Panc1 (cell line): ENCODE measurements around the gene MYO16. TPM values are rescaled to one million over a fixed set of nuclear protein-coding genes. Genes with fewer than 3 reads are reported as not detected.
A peak's percentile ranks its signal among the peaks of the same experiment; 100 is the strongest.

ENCODE experiments used
- ATAC-seq: fragments of 200-7000 bp; cut with Tn5 transposase; 2 replicates; pipeline ENCODE4 v1.9.1; 2020; ENCODE audit warnings: mild to moderate bottlenecking, moderate library complexity
- BruUV-seq: library from RNA; stranded (reverse); fragments of 400-500 nt; replicated peaks from 2 replicates; lab custom pipeline; 2021; lab: Mats Ljungman, UMichigan
- CTCF ChIA-PET: fragments of 300-600 bp; sonication (Branson Sonifier 250); formaldehyde crosslinking; loops from one replicate; lab custom pipeline; 2022; ENCODE audit warnings: antibody characterized with exemption; lab: Charles Lee
- POLR2A ChIA-PET: fragments of 300-600 bp; sonication (Branson Sonifier 250); formaldehyde crosslinking; loops from one replicate; lab custom pipeline; 2022; ENCODE audit warnings: antibody characterized with exemption; lab: Charles Lee
- DNase-seq: peaks from one replicate; pipeline ENCODE4 v3.0.0-alpha.2; 2010; ENCODE audit warnings: low read depth, low spot score
- H3K27ac ChIP-seq: 2 replicates; pipeline ENCODE4 v1.5.1; 2011; ENCODE audit warnings: mild to moderate bottlenecking, low read length, inconsistent platforms
- H3K27me3 ChIP-seq: fragments of 200-500 bp; sonication (Bioruptor generic); 2 replicates; pipeline ENCODE4 v1.6.0; 2014; ENCODE audit warnings: low read length, inconsistent platforms; ENCODE audit not compliant: control insufficient read depth, insufficient read depth
- H3K36me3 ChIP-seq: fragments of 200-500 bp; sonication (Bioruptor generic); 2 replicates; pipeline ENCODE4 v1.5.1; 2014; ENCODE audit warnings: inconsistent platforms, mild to moderate bottlenecking, low read length, moderate library complexity; ENCODE audit not compliant: control insufficient read depth, insufficient read depth
- H3K4me1 ChIP-seq: 2 replicates; pipeline ENCODE4 v1.5.1; 2011; ENCODE audit warnings: inconsistent platforms, mild to moderate bottlenecking, low read length, moderate library complexity; ENCODE audit not compliant: control insufficient read depth, insufficient read depth
- H3K4me3 ChIP-seq, 2 experiments: 2 replicates each; pipeline ENCODE4 v1.5.1; 2011 to 2012; ENCODE audit warnings: low read depth in 2 of 2, low read length in 2 of 2, mild to moderate bottlenecking in 2 of 2, inconsistent platforms in 1 of 2, moderate library complexity in 1 of 2
- H3K9me3 ChIP-seq: fragments of 200-500 bp; sonication (Bioruptor generic); 2 replicates; pipeline ENCODE4 v1.5.1; 2014; ENCODE audit warnings: low read depth, mild to moderate bottlenecking, inconsistent platforms, low read length, moderate library complexity; ENCODE audit not compliant: control insufficient read depth, insufficient read depth
- POLR2AphosphoS5 ChIP-seq: IDR thresholded peaks from 2 replicates; pipeline ENCODE4 v1.6.1; 2012; ENCODE audit warnings: mild to moderate bottlenecking, low read depth, low read length, moderate library complexity
- REST ChIP-seq, 2 experiments: IDR thresholded peaks; 2 replicates each; pipeline ENCODE4 v1.6.1; 2011 to 2012; ENCODE audit warnings: low read depth in 2 of 2, control low read depth in 1 of 2, low read length in 1 of 2, mild to moderate bottlenecking in 1 of 2, moderate library complexity in 1 of 2; ENCODE audit not compliant: insufficient read depth in 1 of 2
- SIN3A ChIP-seq: IDR thresholded peaks from 2 replicates; pipeline ENCODE4 v1.6.1; 2012; ENCODE audit warnings: low read depth, mild to moderate bottlenecking, low read length, moderate library complexity, borderline replicate concordance; ENCODE audit not compliant: insufficient read depth
- TCF7L2 ChIP-seq: IDR thresholded peaks from 2 replicates; pipeline ENCODE4 v1.6.1; 2011; ENCODE audit warnings: mild to moderate bottlenecking, low read depth, low read length, inconsistent platforms
- in situ Hi-C: cut with HindIII; loops from 2 replicates; pipeline ENCODE4 v1.10.0; 2016; ENCODE audit warnings: low sequenced_read_pairs, low pct_unique_long_range_greater_than_20kb
- intact Hi-C: fragments of 100-400 bp; cut with micrococcal nuclease; formaldehyde crosslinking; loops from one replicate; pipeline ENCODE4 v1.10.0; 2022; ENCODE audit not compliant: unreplicated experiment
- total RNA-seq: library from RNA; stranded (reverse); gene quantifications from one replicate; pipeline ENCODE4 v1.2.1, GENCODE V29; 2021; ENCODE audit not compliant: unreplicated experiment
- TF ChIP-seq, protein P1 (sequence below): fragments of 450-650 bp; IDR thresholded peaks from 2 replicates; pipeline ENCODE4 v1.5.1; 2017; ENCODE audit warnings: mild to moderate bottlenecking

The MYO16 gene
- total RNA-seq, 1 experiment from 2014 or later = 0.08 TPM

- ChIA-PET POLR2A (no interaction called here), CTCF (no interaction called here)
- Histone ChIP-seq H3K9me3 (no peaks in the 10 kb centered on the region; the same call in 1 of the 2 replicates), H3K4me1 (peaks cover 17% of the 10 kb centered on the region), H3K4me3 (no peak overlapping the region), H3K27ac (peak overlapping the region; percentile 51; the same call in 1 of the 2 replicates), H3K27me3 (no peaks in the 10 kb centered on the region), H3K36me3 (no peaks in the 10 kb centered on the region)
- no peak for ATAC-seq
- no peak for TF ChIP-seq REST (IDR thresholded peaks at IDR 0.05; ENCODE audit: insufficient read depth in 1 of 2, low read depth in 2 of 2, low read length in 1 of 2)
- TF ChIP-seq, protein P1, sequence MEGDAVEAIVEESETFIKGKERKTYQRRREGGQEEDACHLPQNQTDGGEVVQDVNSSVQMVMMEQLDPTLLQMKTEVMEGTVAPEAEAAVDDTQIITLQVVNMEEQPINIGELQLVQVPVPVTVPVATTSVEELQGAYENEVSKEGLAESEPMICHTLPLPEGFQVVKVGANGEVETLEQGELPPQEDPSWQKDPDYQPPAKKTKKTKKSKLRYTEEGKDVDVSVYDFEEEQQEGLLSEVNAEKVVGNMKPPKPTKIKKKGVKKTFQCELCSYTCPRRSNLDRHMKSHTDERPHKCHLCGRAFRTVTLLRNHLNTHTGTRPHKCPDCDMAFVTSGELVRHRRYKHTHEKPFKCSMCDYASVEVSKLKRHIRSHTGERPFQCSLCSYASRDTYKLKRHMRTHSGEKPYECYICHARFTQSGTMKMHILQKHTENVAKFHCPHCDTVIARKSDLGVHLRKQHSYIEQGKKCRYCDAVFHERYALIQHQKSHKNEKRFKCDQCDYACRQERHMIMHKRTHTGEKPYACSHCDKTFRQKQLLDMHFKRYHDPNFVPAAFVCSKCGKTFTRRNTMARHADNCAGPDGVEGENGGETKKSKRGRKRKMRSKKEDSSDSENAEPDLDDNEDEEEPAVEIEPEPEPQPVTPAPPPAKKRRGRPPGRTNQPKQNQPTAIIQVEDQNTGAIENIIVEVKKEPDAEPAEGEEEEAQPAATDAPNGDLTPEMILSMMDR = no peak
- no peak for TF ChIP-seq POLR2AphosphoS5
- TF ChIP-seq SIN3A = no peak
- no peak for TF ChIP-seq TCF7L2
- no peak for DNase-seq
- in situ Hi-C loops = no loop called here
- intact Hi-C loops = no loop called here
- no TSS peak for BruUV-seq
Measured at GRCh38 chr13:109249780-109250528, 620.5 kb downstream of the MYO16 start.

- in situ Hi-C loops = no loop called here
Measured at GRCh38 chr13:109251956-109252355, 622.5 kb downstream of the MYO16 start.

More at GRCh38 chr13:109251956-109252355, 622.5 kb downstream of the MYO16 start:
- intact Hi-C loops = no loop called here
- Histone ChIP-seq H3K27me3 (no peaks in the 10 kb centered on the region), H3K4me3 (no peak overlapping the region), H3K27ac (peak overlapping the region; percentile 92), H3K4me1 (peaks cover 28% of the 10 kb centered on the region), H3K36me3 (no peaks in the 10 kb centered on the region), H3K9me3 (no peaks in the 10 kb centered on the region; the same call in 1 of the 2 replicates)
- TF ChIP-seq POLR2AphosphoS5 = no peak
- no peak for TF ChIP-seq REST (IDR thresholded peaks at IDR 0.05; ENCODE audit: insufficient read depth in 1 of 2, low read depth in 2 of 2, low read length in 1 of 2)
- no peak for TF ChIP-seq TCF7L2
- TF ChIP-seq, protein P1 = no peak
- ChIA-PET POLR2A (no interaction called here), CTCF (no interaction called here)
- no TSS peak for BruUV-seq
- DNase-seq = no peak
- ATAC-seq = no peak
